ENCODE measurements around the gene ACSL6. TPM values are rescaled to one million over a fixed set of nuclear protein-coding genes. Genes with fewer than 3 reads are reported as not detected.

ACSL6 gene
- total RNA-seq, 1 donor from 2014 or later: 0.19 TPM

GRCh38 chr5:132000677-132001453 is 10.6 kb downstream of the ACSL6 start:
- Mint-ChIP-seq H3K27ac (no peak overlapping the region), H3K4me3 (ENCODE audit: low read depth) (no peak overlapping the region), H3K9me3 (ENCODE audit: low read depth) (no peaks in the 10 kb centered on the region), H3K36me3 (ENCODE audit: insufficient read depth) (no peaks in the 10 kb centered on the region), H3K27me3 (peaks cover 10% of the 10 kb centered on the region), H3K4me1 (ENCODE audit: low read depth) (peaks cover 38% of the 10 kb centered on the region)
- TF ChIP-seq CTCF (IDR thresholded peaks at IDR 0.05; ENCODE audit: unreplicated experiment): no peak
- no peak for DNase-seq (ENCODE audit: low spot score, unreplicated experiment)

- DNase-seq (ENCODE audit: low spot score, unreplicated experiment): no peak
- Mint-ChIP-seq H3K36me3 (ENCODE audit: insufficient read depth) (no peaks in the 10 kb centered on the region), H3K9me3 (ENCODE audit: low read depth) (no peaks in the 10 kb centered on the region), H3K4me3 (ENCODE audit: low read depth) (no peak overlapping the region), H3K27ac (no peak overlapping the region), H3K4me1 (ENCODE audit: low read depth) (peaks cover 40% of the 10 kb centered on the region), H3K27me3 (peaks cover 10% of the 10 kb centered on the region)
- no peak for TF ChIP-seq CTCF (IDR thresholded peaks at IDR 0.05; ENCODE audit: unreplicated experiment)
These were observed 11.3 kb downstream of the ACSL6 start for GRCh38 chr5:132000241-132000490.

- Mint-ChIP-seq H3K36me3 (ENCODE audit: insufficient read depth) (no peaks in the 10 kb centered on the region), H3K27me3 (peaks cover 12% of the 10 kb centered on the region), H3K9me3 (ENCODE audit: low read depth) (no peaks in the 10 kb centered on the region), H3K4me1 (ENCODE audit: low read depth) (peaks cover 42% of the 10 kb centered on the region), H3K4me3 (ENCODE audit: low read depth) (no peak overlapping the region), H3K27ac (no peak overlapping the region)
- no peak for TF ChIP-seq CTCF (IDR thresholded peaks at IDR 0.05; ENCODE audit: unreplicated experiment)
- DNase-seq (ENCODE audit: low spot score, unreplicated experiment): no peak
These were observed 11.8 kb downstream of the ACSL6 start for GRCh38 chr5:131999441-132000240.

- Mint-ChIP-seq H3K4me3 (ENCODE audit: low read depth) (no peak overlapping the region), H3K27ac (no peak overlapping the region), H3K36me3 (ENCODE audit: insufficient read depth) (no peaks in the 10 kb centered on the region), H3K4me1 (ENCODE audit: low read depth) (peaks cover 47% of the 10 kb centered on the region), H3K9me3 (ENCODE audit: low read depth) (no peaks in the 10 kb centered on the region), H3K27me3 (peaks cover 10% of the 10 kb centered on the region)
- TF ChIP-seq CTCF (IDR thresholded peaks at IDR 0.05; ENCODE audit: unreplicated experiment): no peak
- DNase-seq (ENCODE audit: low spot score, unreplicated experiment): no peak
These were observed 12.4 kb downstream of the ACSL6 start for GRCh38 chr5:131999041-131999440.

- no peaks in the 10 kb centered on the region for H3K9me3 Mint-ChIP-seq (ENCODE audit: low read depth)
- no peaks in the 10 kb centered on the region for H3K36me3 Mint-ChIP-seq (ENCODE audit: insufficient read depth)
- DNase-seq (ENCODE audit: low spot score, unreplicated experiment): no peak
- H3K4me1 Mint-ChIP-seq (ENCODE audit: low read depth): peaks cover 47% of the 10 kb centered on the region
- peaks cover 10% of the 10 kb centered on the region for H3K27me3 Mint-ChIP-seq
- no peak overlapping the region for H3K4me3 Mint-ChIP-seq (ENCODE audit: low read depth)
- no peak for TF ChIP-seq CTCF (IDR thresholded peaks at IDR 0.05; ENCODE audit: unreplicated experiment)
- H3K27ac Mint-ChIP-seq: no peak overlapping the region
These were observed 12.9 kb downstream of the ACSL6 start for GRCh38 chr5:131998431-131999040.

Data from progenitor cell of endocrine pancreas (in vitro differentiated cells).